Fibroblast of lung (primary cell): ENCODE results near the gene PRIM1. TPM values are rescaled to one million over a fixed set of nuclear protein-coding genes. Genes with fewer than 3 reads are reported as not detected.

Source experiments
- DNase-seq, 2 donors: peaks; one replicate each; pipeline versions ENCODE4 v3.0.0 to v3.0.0-alpha.2; 2010; ENCODE audit warnings: low read depth in 2 of 2
- H2AFZ ChIP-seq: 2 replicates; pipeline ENCODE4 v1.5.1; 2012; ENCODE audit warnings: low read length, control low read depth, inconsistent platforms
- H3K27ac ChIP-seq: 2 replicates; pipeline ENCODE4 v1.5.1; 2011; ENCODE audit warnings: low read length, control low read depth; ENCODE audit not compliant: insufficient read depth
- H3K27me3 ChIP-seq: 2 replicates; pipeline ENCODE4 v1.5.1; 2011; ENCODE audit warnings: mild to moderate bottlenecking, low read length; ENCODE audit not compliant: control insufficient read depth, insufficient read depth
- H3K36me3 ChIP-seq: 2 replicates; pipeline ENCODE4 v1.5.1; 2011; ENCODE audit warnings: low read length; ENCODE audit not compliant: control insufficient read depth, insufficient read depth
- H3K4me1 ChIP-seq: 2 replicates; pipeline ENCODE4 v1.5.1; 2011; ENCODE audit warnings: low read length; ENCODE audit not compliant: control insufficient read depth, insufficient read depth; ENCODE audit errors: extremely low read depth
- H3K4me2 ChIP-seq: 2 replicates; pipeline ENCODE4 v1.5.1; 2011; ENCODE audit warnings: low read length, control low read depth; ENCODE audit not compliant: insufficient read depth; ENCODE audit errors: extremely low read depth
- H3K4me3 ChIP-seq, 4 experiments: fragments of 200-600 bp in 1 of 4; sonication (generic) in 1 of 4; replicated peaks in 1 of 4; 2 replicates each; pipeline ENCODE4 v1.5.1; 2011 to 2016; ENCODE audit warnings: low read length in 4 of 4, low read depth in 3 of 4, mild to moderate bottlenecking in 3 of 4, control low read depth in 2 of 4, inconsistent platforms in 1 of 4, mixed read lengths in 1 of 4; ENCODE audit not compliant: insufficient read depth in 1 of 4; ENCODE audit errors: control extremely low read depth in 1 of 4
- H3K79me2 ChIP-seq: 2 replicates; pipeline ENCODE4 v1.5.1; 2012; ENCODE audit warnings: mild to moderate bottlenecking, low read length, inconsistent platforms; ENCODE audit not compliant: control insufficient read depth, insufficient read depth
- H3K9ac ChIP-seq: 2 replicates; pipeline ENCODE4 v1.5.1; 2011; ENCODE audit warnings: mild to moderate bottlenecking, low read length, control low read depth; ENCODE audit not compliant: insufficient read depth
- H3K9me3 ChIP-seq: 2 replicates; pipeline ENCODE4 v1.5.1; 2012; ENCODE audit warnings: low read depth, low read length; ENCODE audit not compliant: control insufficient read depth, insufficient read depth
- H4K20me1 ChIP-seq: 2 replicates; pipeline ENCODE4 v1.5.1; 2011; ENCODE audit warnings: low read length; ENCODE audit not compliant: control insufficient read depth, insufficient read depth; ENCODE audit errors: extremely low read depth
- CTCF ChIP-seq, 2 donors: IDR thresholded peaks in 1 of 2; conservative IDR thresholded peaks in 1 of 2; 1 replicate in 1 of 2; 2 replicates in 1 of 2; pipeline ENCODE4 v1.5.1; 2011 to 2012; ENCODE audit warnings: low read length in 2 of 2, control low read depth in 1 of 2, inconsistent platforms in 1 of 2, low read depth in 1 of 2, mild to moderate bottlenecking in 1 of 2
- EZH2 ChIP-seq: IDR thresholded peaks from 2 replicates; pipeline ENCODE4 v1.5.1; 2012; ENCODE audit warnings: low read length, control low read depth, mild to moderate bottlenecking; ENCODE audit errors: missing control alignments
- polyA plus RNA-seq, 2 donors: library from polyadenylated mRNA; depleted of rRNA in 1 of 2; stranded (reverse) in 1 of 2; unstranded in 1 of 2; fragments of >200 nt; gene quantifications; 2 replicates each; pipeline ENCODE4 v1.2.1, GENCODE V29; 2011 to 2012; ENCODE audit warnings: missing spikeins in 1 of 2
- total RNA-seq: library from RNA; depleted of rRNA; stranded (reverse); fragments of >200 nt; gene quantifications from 2 replicates; pipeline ENCODE4 v1.2.1, GENCODE V29; 2014

Gene PRIM1
- total and polyA plus RNA-seq, 2 donors (not counting 1 experiment from before 2014, with no cell fraction given): 6.1 to 7.1 TPM

- Histone ChIP-seq H3K4me1 (peaks cover 7% of the 10 kb centered on the region), H3K27ac (no peak overlapping the region), H3K4me2 (peak overlapping the region; percentile 45), H3K9me3 (no peaks in the 10 kb centered on the region), H3K4me3 (peak overlapping the region in 3 of 4 experiments; percentile 2 to 93 (median 40)), H3K36me3 (peaks cover 13% of the 10 kb centered on the region), H2AFZ (no peak overlapping the region), H4K20me1 (peaks cover 6% of the 10 kb centered on the region), H3K79me2 (peaks cover 74% of the 10 kb centered on the region), H3K27me3 (no peaks in the 10 kb centered on the region), H3K9ac (no peak overlapping the region)
- DNase-seq: no peak
- TF ChIP-seq EZH2: no peak
- no peak for TF ChIP-seq CTCF (conservative IDR thresholded peaks at IDR 0.05 in 1 of 2, IDR thresholded peaks at IDR 0.05 in 1 of 2; ENCODE audit: low read depth in 1 of 2, low read length in 2 of 2)
These were observed 30.4 kb downstream of the PRIM1 start for GRCh38 chr12:56721721-56722120.

- Histone ChIP-seq H3K36me3 (peaks cover 15% of the 10 kb centered on the region), H3K4me3 (peak overlapping the region in 2 of 4 experiments; percentile 40 to 93), H3K9me3 (no peaks in the 10 kb centered on the region), H3K4me2 (peak overlapping the region; percentile 42), H2AFZ (no peak overlapping the region), H3K79me2 (peaks cover 79% of the 10 kb centered on the region), H3K27ac (no peak overlapping the region), H3K4me1 (peaks cover 7% of the 10 kb centered on the region), H4K20me1 (peaks cover 6% of the 10 kb centered on the region), H3K27me3 (no peaks in the 10 kb centered on the region), H3K9ac (no peak overlapping the region)
- no peak for TF ChIP-seq CTCF (conservative IDR thresholded peaks at IDR 0.05 in 1 of 2, IDR thresholded peaks at IDR 0.05 in 1 of 2; ENCODE audit: low read depth in 1 of 2, low read length in 2 of 2)
- no peak for TF ChIP-seq EZH2
- DNase-seq: no peak
These were observed 30.9 kb downstream of the PRIM1 start for GRCh38 chr12:56721216-56721615.

GRCh38 chr12:56720731-56721151, 31.4 kb downstream of the PRIM1 start:
- H3K79me2 ChIP-seq: peaks cover 84% of the 10 kb centered on the region
- H4K20me1 ChIP-seq: peaks cover 10% of the 10 kb centered on the region
- peaks cover 18% of the 10 kb centered on the region for H3K36me3 ChIP-seq
- TF ChIP-seq CTCF (conservative IDR thresholded peaks at IDR 0.05 in 1 of 2, IDR thresholded peaks at IDR 0.05 in 1 of 2; ENCODE audit: low read depth in 1 of 2, low read length in 2 of 2) (no peak), EZH2 (no peak)
- H3K9ac ChIP-seq: no peak overlapping the region
- H2AFZ ChIP-seq: no peak overlapping the region
- H3K9me3 ChIP-seq: no peaks in the 10 kb centered on the region
- H3K4me3 ChIP-seq: no peak overlapping the region
- H3K4me2 ChIP-seq: peak overlapping the region; percentile 44
- H3K27ac ChIP-seq: peak overlapping the region; percentile 27
- DNase-seq: no peak
- no peaks in the 10 kb centered on the region for H3K27me3 ChIP-seq
- peaks cover 9% of the 10 kb centered on the region for H3K4me1 ChIP-seq
